Adrenal gland (tissue), 5 donors: ENCODE results near the gene KCNMB4.
"Not testable (repeated sequence)": the region's sequence is repeated elsewhere in the genome, so short reads cannot be mapped to it uniquely, and the experiment has no call there.

ENCODE experiments used
- POLR2A ChIP-seq, 2 donors: fragments of 450-650 bp; IDR thresholded peaks; one replicate each; pipeline ENCODE4 v1.6.1; 2017; ENCODE audit warnings: antibody characterized with exemption in 2 of 2, mild to moderate bottlenecking in 2 of 2, moderate library complexity in 1 of 2
- TF ChIP-seq, protein P1 (sequence below), 6 experiments: fragments of 450-650 bp in 4 of 6; fragments of 200-600 bp in 2 of 6; sonication (generic) in 1 of 6; IDR thresholded peaks; 1 replicate in 5 of 6; 2 replicates in 1 of 6; pipeline versions ENCODE4 v1.5.1 to v1.8.0; 2016 to 2021; ENCODE audit warnings: antibody characterized with exemption in 6 of 6, mild to moderate bottlenecking in 2 of 6, moderate library complexity in 1 of 6
- donor health status: DM: no; HTN: no; CAD: no.

DNA sequence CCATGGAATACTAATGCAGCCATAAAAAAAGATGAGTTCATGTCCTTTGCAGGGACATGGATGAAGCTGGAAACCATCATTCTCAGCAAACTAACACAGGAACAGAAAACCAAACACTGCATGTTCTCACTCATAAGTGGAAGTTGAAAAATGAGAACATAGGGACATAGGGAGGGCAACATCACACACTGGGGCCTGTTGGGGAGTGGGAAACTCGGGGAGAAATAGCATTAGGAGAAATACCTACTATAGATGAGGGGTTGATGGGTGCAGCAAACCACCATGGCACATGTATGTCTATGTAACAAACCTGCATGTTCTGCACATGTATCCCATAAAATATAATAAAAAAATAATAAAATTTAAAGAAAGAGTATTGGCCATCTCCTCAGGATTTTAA lies 26.5 kb downstream of the KCNMB4 start:
- TF ChIP-seq, protein P1, sequence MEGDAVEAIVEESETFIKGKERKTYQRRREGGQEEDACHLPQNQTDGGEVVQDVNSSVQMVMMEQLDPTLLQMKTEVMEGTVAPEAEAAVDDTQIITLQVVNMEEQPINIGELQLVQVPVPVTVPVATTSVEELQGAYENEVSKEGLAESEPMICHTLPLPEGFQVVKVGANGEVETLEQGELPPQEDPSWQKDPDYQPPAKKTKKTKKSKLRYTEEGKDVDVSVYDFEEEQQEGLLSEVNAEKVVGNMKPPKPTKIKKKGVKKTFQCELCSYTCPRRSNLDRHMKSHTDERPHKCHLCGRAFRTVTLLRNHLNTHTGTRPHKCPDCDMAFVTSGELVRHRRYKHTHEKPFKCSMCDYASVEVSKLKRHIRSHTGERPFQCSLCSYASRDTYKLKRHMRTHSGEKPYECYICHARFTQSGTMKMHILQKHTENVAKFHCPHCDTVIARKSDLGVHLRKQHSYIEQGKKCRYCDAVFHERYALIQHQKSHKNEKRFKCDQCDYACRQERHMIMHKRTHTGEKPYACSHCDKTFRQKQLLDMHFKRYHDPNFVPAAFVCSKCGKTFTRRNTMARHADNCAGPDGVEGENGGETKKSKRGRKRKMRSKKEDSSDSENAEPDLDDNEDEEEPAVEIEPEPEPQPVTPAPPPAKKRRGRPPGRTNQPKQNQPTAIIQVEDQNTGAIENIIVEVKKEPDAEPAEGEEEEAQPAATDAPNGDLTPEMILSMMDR (IDR thresholded peaks at IDR 0.05): not testable (repeated sequence)
- TF ChIP-seq POLR2A (IDR thresholded peaks at IDR 0.05): not testable (repeated sequence)
